ENCODE results near the gene ANKRD13B.

GRCh38 chr17:29571883-29572681 lies 20.9 kb upstream of the ANKRD13B start:
- TF ChIP-seq CTCF (IDR thresholded peaks at IDR 0.05) (no peak), POLR2A (IDR thresholded peaks at IDR 0.05) (no peak)
